HEK293T (cell line): ENCODE measurements around the gene SRP68.

Source experiments
- BHLHE40 ChIP-seq: fragments of 450-650 bp; IDR thresholded peaks from 2 replicates; pipeline ENCODE4 v1.6.1; 2016; ENCODE audit warnings: mild to moderate bottlenecking, moderate library complexity, borderline replicate concordance
- ELF4 ChIP-seq: fragments of 450-650 bp; IDR thresholded peaks from 2 replicates; pipeline ENCODE4 v1.6.1; 2017; ENCODE audit warnings: antibody characterized with exemption
- FOXM1 ChIP-seq: fragments of 450-650 bp; IDR thresholded peaks from 2 replicates; pipeline ENCODE4 v1.6.1; 2017; ENCODE audit warnings: mild to moderate bottlenecking, borderline replicate concordance
- SP1 ChIP-seq: fragments of 450-650 bp; IDR thresholded peaks from 2 replicates; pipeline ENCODE4 v1.6.1; 2017
- SUZ12 ChIP-seq: fragments of 450-650 bp; IDR thresholded peaks from 2 replicates; pipeline ENCODE4 v1.6.1; 2016; ENCODE audit warnings: mild to moderate bottlenecking
- TARDBP ChIP-seq: fragments of 450-650 bp; IDR thresholded peaks from 2 replicates; pipeline ENCODE4 v1.6.1; 2016
- ZNF384 ChIP-seq: fragments of 450-650 bp; IDR thresholded peaks from 2 replicates; pipeline ENCODE4 v1.6.1; 2016
- TF ChIP-seq, protein P1 (sequence below): fragments of 450-650 bp; IDR thresholded peaks from 2 replicates; pipeline ENCODE4 v1.6.1; 2016

DNA sequence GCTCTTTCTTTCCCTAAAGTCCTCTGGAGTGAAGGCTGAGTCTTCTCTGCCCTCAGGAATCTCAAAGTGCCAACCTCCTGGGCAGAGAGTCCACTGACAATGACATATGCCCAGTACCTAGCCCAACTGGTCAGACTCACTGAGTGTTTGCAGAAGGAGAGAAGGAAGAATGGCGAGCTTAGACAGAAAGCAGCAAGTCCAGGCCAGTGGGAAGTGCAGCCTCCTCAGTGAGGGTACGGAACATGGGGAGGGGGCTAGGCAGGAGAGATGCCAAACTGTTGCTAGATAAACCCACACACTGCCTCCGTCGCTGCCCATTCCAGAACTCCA is 30.6 kb upstream of the SRP68 start:
- TF ChIP-seq ELF4 (no peak), SUZ12 (no peak), SP1 (no peak), TARDBP (no peak), FOXM1 (no peak), BHLHE40 (no peak), ZNF384 (no peak)
- TF ChIP-seq, protein P1, sequence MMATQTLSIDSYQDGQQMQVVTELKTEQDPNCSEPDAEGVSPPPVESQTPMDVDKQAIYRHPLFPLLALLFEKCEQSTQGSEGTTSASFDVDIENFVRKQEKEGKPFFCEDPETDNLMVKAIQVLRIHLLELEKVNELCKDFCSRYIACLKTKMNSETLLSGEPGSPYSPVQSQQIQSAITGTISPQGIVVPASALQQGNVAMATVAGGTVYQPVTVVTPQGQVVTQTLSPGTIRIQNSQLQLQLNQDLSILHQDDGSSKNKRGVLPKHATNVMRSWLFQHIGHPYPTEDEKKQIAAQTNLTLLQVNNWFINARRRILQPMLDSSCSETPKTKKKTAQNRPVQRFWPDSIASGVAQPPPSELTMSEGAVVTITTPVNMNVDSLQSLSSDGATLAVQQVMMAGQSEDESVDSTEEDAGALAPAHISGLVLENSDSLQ: no peak
